ENCODE measurements around the gene XPO5. TPM values are rescaled to one million over a fixed set of nuclear protein-coding genes. Genes with fewer than 3 reads are reported as not detected.

The XPO5 gene
- total RNA-seq, 1 experiment from 2014 or later: 60.5 TPM

- in situ Hi-C loops (cut with HindIII; ENCODE audit: low sequenced_read_pairs): no loop called here
- no peak for DNase-seq (ENCODE audit: low spot score)
Observed at GRCh38 chr6:43488667-43489276, 87.1 kb downstream of the XPO5 start.

GRCh38 chr6:43481591-43482236 is 94.1 kb downstream of the XPO5 start:
- in situ Hi-C loops (cut with HindIII; ENCODE audit: low sequenced_read_pairs): no loop called here
- DNase-seq (ENCODE audit: low spot score): no peak

- in situ Hi-C loops (cut with HindIII; ENCODE audit: low sequenced_read_pairs): no loop called here
- DNase-seq (ENCODE audit: low spot score): no peak
Observed at GRCh38 chr6:43481075-43481474, 94.8 kb downstream of the XPO5 start.

- in situ Hi-C loops (cut with HindIII; ENCODE audit: low sequenced_read_pairs): no loop called here
- no peak for DNase-seq (ENCODE audit: low spot score)
Observed at GRCh38 chr6:43478008-43478372, 97.8 kb downstream of the XPO5 start.

GRCh38 chr6:43477235-43478007 is 98.4 kb downstream of the XPO5 start, which contains the start of gene TJAP1:
TJAP1 (plus strand) TSS chr6:43477570; CDS start chr6:43499002, 21,432 bp downstream.
- peak; percentile 96 for DNase-seq (ENCODE audit: low spot score)
- in situ Hi-C loops (cut with HindIII; ENCODE audit: low sequenced_read_pairs): no loop called here

- no peak for DNase-seq (ENCODE audit: low spot score)
- in situ Hi-C loops (cut with HindIII; ENCODE audit: low sequenced_read_pairs): no loop called here
Observed at GRCh38 chr6:43476746-43477145, 99.1 kb downstream of the XPO5 start.

- in situ Hi-C loops (cut with HindIII; ENCODE audit: low sequenced_read_pairs): no loop called here
- no peak for DNase-seq (ENCODE audit: low spot score)
Observed at GRCh38 chr6:43475516-43475915, 100.3 kb downstream of the XPO5 start.

- in situ Hi-C loops (cut with HindIII; ENCODE audit: low sequenced_read_pairs): no loop called here
- no peak for DNase-seq (ENCODE audit: low spot score)
Observed at GRCh38 chr6:43472515-43472914, 103.3 kb downstream of the XPO5 start.

Other genes with a start within 250 kb of the XPO5 start
- 3.1 and 4.8 TPM in 2 replicates for gene ZNF318, start 206.4 kb downstream of the XPO5 start, total RNA-seq (2014; rRNA removed; shearing (Covaris generic))
- gene ABCC10, start 148.5 kb downstream of the XPO5 start, total RNA-seq (2014; rRNA removed; shearing (Covaris generic)): 11.0 and 17.3 TPM in 2 replicates
- 3.1 and 3.4 TPM in 2 replicates for gene DLK2, start 120.5 kb downstream of the XPO5 start, total RNA-seq (2014; rRNA removed; shearing (Covaris generic))
- 14.5 and 16.9 TPM in 2 replicates for gene TJAP1, start 98.5 kb downstream of the XPO5 start, total RNA-seq (2014; rRNA removed; shearing (Covaris generic))
- gene LRRC73, start 65.7 kb downstream of the XPO5 start, total RNA-seq (2014; rRNA removed; shearing (Covaris generic)): 0.03 TPM in 1 of 2 replicates, not detected in the other
- gene YIPF3, start 59.1 kb downstream of the XPO5 start, total RNA-seq (2014; rRNA removed; shearing (Covaris generic)): 49.4 and 92.9 TPM in 2 replicates
- 46.8 and 54.0 TPM in 2 replicates for gene POLR1C, start 58.9 kb downstream of the XPO5 start, total RNA-seq (2014; rRNA removed; shearing (Covaris generic))
- gene POLH, start 147 bp upstream of the XPO5 start, total RNA-seq (2014; rRNA removed; shearing (Covaris generic)): 8.2 and 16.9 TPM in 2 replicates
- 46.0 and 47.0 TPM in 2 replicates for gene GTPBP2, start 53.2 kb upstream of the XPO5 start, total RNA-seq (2014; rRNA removed; shearing (Covaris generic))
- gene MAD2L1BP, start 59.8 kb upstream of the XPO5 start, total RNA-seq (2014; rRNA removed; shearing (Covaris generic)): 59.0 and 78.9 TPM in 2 replicates
- 0.92 and 1.6 TPM in 2 replicates for gene RSPH9, start 69.0 kb upstream of the XPO5 start, total RNA-seq (2014; rRNA removed; shearing (Covaris generic))
- gene MRPS18A, start 111.8 kb upstream of the XPO5 start, total RNA-seq (2014; rRNA removed; shearing (Covaris generic)): 70.5 and 89.4 TPM in 2 replicates
- 20.4 and 32.7 TPM in 2 replicates for gene VEGFA, start 194.2 kb upstream of the XPO5 start, total RNA-seq (2014; rRNA removed; shearing (Covaris generic))

All from G401 (cell line).